HCT116 (cell line): Measurements from ENCODE around the gene TMEM132D. TPM values are rescaled to one million over a fixed set of nuclear protein-coding genes. Genes with fewer than 3 reads are reported as not detected.

Source experiments
- ATAC-seq: fragments of 200-7000 bp; cut with Tn5 transposase; 2 replicates; pipeline ENCODE4 v1.9.1; 2020; ENCODE audit warnings: mild to moderate bottlenecking, moderate library complexity
- BruUV-seq: library from RNA; stranded (reverse); fragments of 400-500 nt; replicated peaks from 2 replicates; lab custom pipeline; 2021; lab: Mats Ljungman, UMichigan
- CTCF ChIA-PET: fragments of 300-600 bp; sonication (Branson Sonifier 250); formaldehyde crosslinking; loops from one replicate; lab custom pipeline; 2021; ENCODE audit warnings: antibody characterized with exemption; lab: Charles Lee
- POLR2A ChIA-PET: fragments of 300-600, 350-600 bp; sonication (Branson Sonifier 250); formaldehyde crosslinking; loops from one replicate; lab custom pipeline; 2021; ENCODE audit warnings: antibody characterized with exemption; lab: Charles Lee
- RAD21 ChIA-PET, 2 experiments: fragments of 300-600 bp; sonication (Branson Sonifier 250); formaldehyde crosslinking; loops; one replicate each; lab custom pipeline; 2023; ENCODE audit warnings: low total read pairs in 2 of 2; ENCODE audit not compliant: uncharacterized antibody in 2 of 2, unreplicated experiment in 2 of 2, low non-redundant PET in 1 of 2; lab: Charles Lee
- DNase-seq: peaks from one replicate; pipeline ENCODE4 v3.0.0-alpha.2; 2010; ENCODE audit warnings: low read depth, low spot score
- H2AFZ ChIP-seq: fragments of 200-600 bp; shearing (Covaris generic), sonication (generic); 2 replicates; pipeline ENCODE4 v1.6.1; 2017; ENCODE audit warnings: low read depth, mixed run types, mixed read lengths, antibody characterized with exemption, low read length; ENCODE audit not compliant: poor library complexity, severe bottlenecking
- H3K27ac ChIP-seq: 2 replicates; pipeline ENCODE4 v1.5.1; 2012; ENCODE audit warnings: low read depth, low read length
- H3K27me3 ChIP-seq: fragments of 200-600 bp; sonication (generic); 2 replicates; pipeline ENCODE4 v1.6.1; 2016; ENCODE audit warnings: mixed run types, low read length, mixed read lengths; ENCODE audit not compliant: insufficient read depth
- H3K36me3 ChIP-seq, 2 experiments: fragments of 200-500 bp in 1 of 2; fragments of 200-600 bp in 1 of 2; sonication (Bioruptor generic) in 1 of 2; sonication (generic) in 1 of 2; 2 replicates each; pipeline versions ENCODE4 v1.5.1 to v1.6.1; 2014 to 2016; ENCODE audit warnings: low read length in 2 of 2, inconsistent platforms in 1 of 2, mixed read lengths in 1 of 2, mixed run types in 1 of 2; ENCODE audit not compliant: insufficient read depth in 2 of 2, control insufficient read depth in 1 of 2
- H3K4me1 ChIP-seq, 2 experiments: fragments of 200-600 bp in 1 of 2; sonication (generic) in 1 of 2; 2 replicates each; pipeline versions ENCODE4 v1.5.1 to v1.6.1; 2012 to 2017; ENCODE audit warnings: low read length in 2 of 2, inconsistent platforms in 1 of 2, mild to moderate bottlenecking in 1 of 2, mixed read lengths in 1 of 2, mixed run types in 1 of 2, moderate library complexity in 1 of 2; ENCODE audit not compliant: insufficient read depth in 2 of 2, control insufficient read depth in 1 of 2
- H3K4me2 ChIP-seq: fragments of 200-600 bp; sonication (generic); 2 replicates; pipeline ENCODE4 v1.6.1; 2017; ENCODE audit warnings: mixed run types, low read length, mixed read lengths
- H3K4me3 ChIP-seq, 2 experiments: fragments of 200-600 bp in 1 of 2; sonication (generic) in 1 of 2; replicated peaks in 1 of 2; 2 replicates each; pipeline ENCODE4 v1.5.1; 2011 to 2016; ENCODE audit warnings: low read length in 2 of 2, control low read depth in 1 of 2, low read depth in 1 of 2, mild to moderate bottlenecking in 1 of 2, mixed read lengths in 1 of 2, mixed run types in 1 of 2
- H3K79me2 ChIP-seq: fragments of 200-600 bp; sonication (generic); 2 replicates; pipeline ENCODE4 v1.6.1; 2017; ENCODE audit warnings: mild to moderate bottlenecking, mixed run types, low read length, moderate library complexity, mixed read lengths; ENCODE audit not compliant: insufficient read depth
- H3K9ac ChIP-seq: fragments of 200-600 bp; sonication (generic); 2 replicates; pipeline ENCODE4 v1.6.1; 2016; ENCODE audit warnings: low read length, mixed read lengths
- H3K9me2 ChIP-seq: fragments of 200-600 bp; sonication (generic), shearing (Covaris generic); 2 replicates; pipeline ENCODE4 v1.6.1; 2017; ENCODE audit warnings: mixed run types, mild to moderate bottlenecking, moderate library complexity; ENCODE audit not compliant: insufficient read depth
- H3K9me3 ChIP-seq, 2 experiments: fragments of 200-500 bp in 1 of 2; fragments of 200-600 bp in 1 of 2; sonication (Bioruptor generic) in 1 of 2; sonication (generic) in 1 of 2; 2 replicates each; pipeline ENCODE4 v1.6.1; 2014 to 2017; ENCODE audit warnings: low read length in 2 of 2, mixed read lengths in 2 of 2, inconsistent platforms in 1 of 2, low read depth in 1 of 2, mild to moderate bottlenecking in 1 of 2, mixed run types in 1 of 2, moderate library complexity in 1 of 2; ENCODE audit not compliant: control insufficient read depth in 1 of 2, insufficient read depth in 1 of 2
- H4K20me1 ChIP-seq: fragments of 200-600 bp; sonication (generic), shearing (Covaris generic); 2 replicates; pipeline ENCODE4 v1.6.1; 2017; ENCODE audit warnings: mixed run types, mild to moderate bottlenecking, moderate library complexity; ENCODE audit not compliant: insufficient read depth
- CEBPB ChIP-seq: IDR thresholded peaks from 2 replicates; pipeline ENCODE4 v1.6.1; 2012; ENCODE audit warnings: low read depth
- EGR1 ChIP-seq: IDR thresholded peaks from 2 replicates; pipeline ENCODE4 v1.6.1; 2012; ENCODE audit warnings: low read depth
- ELF1 ChIP-seq: IDR thresholded peaks from 2 replicates; pipeline ENCODE4 v1.6.1; 2012; ENCODE audit warnings: low read depth, borderline replicate concordance
- EZH2 ChIP-seq: fragments of 200-600 bp; sonication (generic); IDR thresholded peaks from 2 replicates; pipeline ENCODE4 v1.6.1; 2017; ENCODE audit warnings: antibody characterized with exemption, mixed run types
- JUND ChIP-seq: IDR thresholded peaks from 2 replicates; pipeline ENCODE4 v1.6.1; 2012
- POLR2A ChIP-seq: IDR thresholded peaks from 2 replicates; pipeline ENCODE4 v1.7.0; 2011; ENCODE audit warnings: borderline replicate concordance; ENCODE audit not compliant: insufficient read depth, insufficient read length; ENCODE audit errors: extremely low read depth
- POLR2AphosphoS5 ChIP-seq: IDR thresholded peaks from 2 replicates; pipeline ENCODE4 v1.6.1; 2011; ENCODE audit warnings: mild to moderate bottlenecking, low read depth, low read length, moderate library complexity
- RAD21 ChIP-seq: IDR thresholded peaks from 2 replicates; pipeline ENCODE4 v1.6.1; 2012; ENCODE audit warnings: low read depth, mild to moderate bottlenecking
- SIN3A ChIP-seq: IDR thresholded peaks from 2 replicates; pipeline ENCODE4 v1.6.1; 2012; ENCODE audit warnings: low read depth
- SP1 ChIP-seq: IDR thresholded peaks from 2 replicates; pipeline ENCODE4 v1.6.1; 2012; ENCODE audit warnings: low read depth
- SRF ChIP-seq: IDR thresholded peaks from 2 replicates; pipeline ENCODE4 v1.6.1; 2012; ENCODE audit warnings: low read depth
- YY1 ChIP-seq: IDR thresholded peaks from 2 replicates; pipeline ENCODE4 v1.6.1; 2011; ENCODE audit warnings: low read length, low read depth, moderate library complexity, mild to moderate bottlenecking; ENCODE audit not compliant: insufficient replicate concordance; ENCODE audit errors: extremely low read depth
- ZBTB33 ChIP-seq: IDR thresholded peaks from 2 replicates; pipeline ENCODE4 v1.6.1; 2011; ENCODE audit warnings: mild to moderate bottlenecking, low read length, moderate library complexity; ENCODE audit not compliant: insufficient replicate concordance; ENCODE audit errors: extremely low read depth
- ZFX ChIP-seq: fragments of 450-650 bp; IDR thresholded peaks from 2 replicates; pipeline ENCODE4 v1.6.1; 2017
- ZNF274 ChIP-seq: fragments of 200-500 bp; sonication (Bioruptor generic); IDR thresholded peaks from 2 replicates; pipeline ENCODE4 v1.6.1; 2014; ENCODE audit warnings: mild to moderate bottlenecking, low read depth, low read length, inconsistent platforms
- intact Hi-C: fragments of 100-400 bp; cut with micrococcal nuclease; formaldehyde crosslinking; loops from 2 replicates; pipeline ENCODE4 v1.10.0; 2022
- total RNA-seq: library from RNA; stranded (reverse); gene quantifications from one replicate; pipeline ENCODE4 v1.2.1, GENCODE V29; 2021; ENCODE audit not compliant: unreplicated experiment
- TF ChIP-seq, protein P1 (sequence below): IDR thresholded peaks from 2 replicates; pipeline ENCODE4 v1.6.1; 2012
- TF ChIP-seq, protein P2 (sequence below), 3 experiments: fragments of 200-600 bp in 1 of 3; sonication (generic) in 1 of 3; IDR thresholded peaks in 2 of 3; conservative IDR thresholded peaks in 1 of 3; 2 replicates each; pipeline ENCODE4 v1.5.1; 2012 to 2017; ENCODE audit warnings: low read depth in 2 of 3, low read length in 2 of 3, antibody characterized with exemption in 1 of 3, borderline replicate concordance in 1 of 3, control low read depth in 1 of 3, mild to moderate bottlenecking in 1 of 3, mixed read lengths in 1 of 3, mixed run types in 1 of 3, moderate library complexity in 1 of 3; ENCODE audit not compliant: insufficient read depth in 1 of 3
- TF ChIP-seq, protein P3 (sequence below): IDR thresholded peaks from 2 replicates; pipeline ENCODE4 v1.6.1; 2012
- TF ChIP-seq, protein P4 (sequence below): IDR thresholded peaks from 2 replicates; pipeline ENCODE4 v1.6.1; 2012; ENCODE audit warnings: low read depth

The TMEM132D gene
- total RNA-seq, 1 experiment from 2014 or later = not detected

- no peaks in the 10 kb centered on the region for H3K36me3 ChIP-seq
- H3K4me3 ChIP-seq = no peak overlapping the region
- no peaks in the 10 kb centered on the region for H3K79me2 ChIP-seq
- CTCF ChIA-PET = no interaction called here
- DNase-seq (no peak), ATAC-seq (no peak)
- no peaks in the 10 kb centered on the region for H4K20me1 ChIP-seq
- no peak overlapping the region for H3K27ac ChIP-seq
- BruUV-seq = no TSS peak
- H3K9me2 ChIP-seq = no peaks in the 10 kb centered on the region
- intact Hi-C loops = no loop called here
- no peaks in the 10 kb centered on the region for H3K27me3 ChIP-seq
- RAD21 ChIA-PET = no interaction called here
- H3K9me3 ChIP-seq = peaks cover 4 to 6% of the 10 kb centered on the region in 2 experiments; a peak in 2 of 4 replicates
- POLR2A ChIA-PET = no interaction called here
- TF ChIP-seq SIN3A (no peak), ZNF274 (no peak), ELF1 (no peak), RAD21 (no peak), EGR1 (no peak), ZFX (no peak), SRF (no peak), JUND (no peak), POLR2A (no peak), YY1 (no peak), ZBTB33 (no peak), SP1 (no peak), CEBPB (no peak), EZH2 (no peak), POLR2AphosphoS5 (no peak)
- TF ChIP-seq, protein P1, sequence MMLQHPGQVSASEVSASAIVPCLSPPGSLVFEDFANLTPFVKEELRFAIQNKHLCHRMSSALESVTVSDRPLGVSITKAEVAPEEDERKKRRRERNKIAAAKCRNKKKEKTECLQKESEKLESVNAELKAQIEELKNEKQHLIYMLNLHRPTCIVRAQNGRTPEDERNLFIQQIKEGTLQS = no peak
- TF ChIP-seq, protein P2, sequence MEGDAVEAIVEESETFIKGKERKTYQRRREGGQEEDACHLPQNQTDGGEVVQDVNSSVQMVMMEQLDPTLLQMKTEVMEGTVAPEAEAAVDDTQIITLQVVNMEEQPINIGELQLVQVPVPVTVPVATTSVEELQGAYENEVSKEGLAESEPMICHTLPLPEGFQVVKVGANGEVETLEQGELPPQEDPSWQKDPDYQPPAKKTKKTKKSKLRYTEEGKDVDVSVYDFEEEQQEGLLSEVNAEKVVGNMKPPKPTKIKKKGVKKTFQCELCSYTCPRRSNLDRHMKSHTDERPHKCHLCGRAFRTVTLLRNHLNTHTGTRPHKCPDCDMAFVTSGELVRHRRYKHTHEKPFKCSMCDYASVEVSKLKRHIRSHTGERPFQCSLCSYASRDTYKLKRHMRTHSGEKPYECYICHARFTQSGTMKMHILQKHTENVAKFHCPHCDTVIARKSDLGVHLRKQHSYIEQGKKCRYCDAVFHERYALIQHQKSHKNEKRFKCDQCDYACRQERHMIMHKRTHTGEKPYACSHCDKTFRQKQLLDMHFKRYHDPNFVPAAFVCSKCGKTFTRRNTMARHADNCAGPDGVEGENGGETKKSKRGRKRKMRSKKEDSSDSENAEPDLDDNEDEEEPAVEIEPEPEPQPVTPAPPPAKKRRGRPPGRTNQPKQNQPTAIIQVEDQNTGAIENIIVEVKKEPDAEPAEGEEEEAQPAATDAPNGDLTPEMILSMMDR (IDR thresholded peaks at IDR 0.05 in 2 of 3, conservative IDR thresholded peaks at IDR 0.05 in 1 of 3; ENCODE audit: borderline replicate concordance in 1 of 3, insufficient read depth in 1 of 3, low read depth in 2 of 3, low read length in 2 of 3) = no peak
- TF ChIP-seq, protein P3, sequence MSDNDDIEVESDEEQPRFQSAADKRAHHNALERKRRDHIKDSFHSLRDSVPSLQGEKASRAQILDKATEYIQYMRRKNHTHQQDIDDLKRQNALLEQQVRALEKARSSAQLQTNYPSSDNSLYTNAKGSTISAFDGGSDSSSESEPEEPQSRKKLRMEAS = no peak
- TF ChIP-seq, protein P4, sequence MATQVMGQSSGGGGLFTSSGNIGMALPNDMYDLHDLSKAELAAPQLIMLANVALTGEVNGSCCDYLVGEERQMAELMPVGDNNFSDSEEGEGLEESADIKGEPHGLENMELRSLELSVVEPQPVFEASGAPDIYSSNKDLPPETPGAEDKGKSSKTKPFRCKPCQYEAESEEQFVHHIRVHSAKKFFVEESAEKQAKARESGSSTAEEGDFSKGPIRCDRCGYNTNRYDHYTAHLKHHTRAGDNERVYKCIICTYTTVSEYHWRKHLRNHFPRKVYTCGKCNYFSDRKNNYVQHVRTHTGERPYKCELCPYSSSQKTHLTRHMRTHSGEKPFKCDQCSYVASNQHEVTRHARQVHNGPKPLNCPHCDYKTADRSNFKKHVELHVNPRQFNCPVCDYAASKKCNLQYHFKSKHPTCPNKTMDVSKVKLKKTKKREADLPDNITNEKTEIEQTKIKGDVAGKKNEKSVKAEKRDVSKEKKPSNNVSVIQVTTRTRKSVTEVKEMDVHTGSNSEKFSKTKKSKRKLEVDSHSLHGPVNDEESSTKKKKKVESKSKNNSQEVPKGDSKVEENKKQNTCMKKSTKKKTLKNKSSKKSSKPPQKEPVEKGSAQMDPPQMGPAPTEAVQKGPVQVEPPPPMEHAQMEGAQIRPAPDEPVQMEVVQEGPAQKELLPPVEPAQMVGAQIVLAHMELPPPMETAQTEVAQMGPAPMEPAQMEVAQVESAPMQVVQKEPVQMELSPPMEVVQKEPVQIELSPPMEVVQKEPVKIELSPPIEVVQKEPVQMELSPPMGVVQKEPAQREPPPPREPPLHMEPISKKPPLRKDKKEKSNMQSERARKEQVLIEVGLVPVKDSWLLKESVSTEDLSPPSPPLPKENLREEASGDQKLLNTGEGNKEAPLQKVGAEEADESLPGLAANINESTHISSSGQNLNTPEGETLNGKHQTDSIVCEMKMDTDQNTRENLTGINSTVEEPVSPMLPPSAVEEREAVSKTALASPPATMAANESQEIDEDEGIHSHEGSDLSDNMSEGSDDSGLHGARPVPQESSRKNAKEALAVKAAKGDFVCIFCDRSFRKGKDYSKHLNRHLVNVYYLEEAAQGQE = no peak
- TF ChIP-seq, all 23 proteins: peak for 0
- H3K9ac ChIP-seq = no peak overlapping the region
- H3K4me2 ChIP-seq = no peak overlapping the region
- no peak overlapping the region for H2AFZ ChIP-seq
- no peaks in the 10 kb centered on the region for H3K4me1 ChIP-seq
Measured at GRCh38 chr12:129208566-129208965, 695.3 kb downstream of the TMEM132D start.
